ENCODE data around the gene HSPB7.
"Not testable (repeated sequence)": the region's sequence is repeated elsewhere in the genome, so short reads cannot be mapped to it uniquely, and the experiment has no call there.

The HSPB7 gene

DNA sequence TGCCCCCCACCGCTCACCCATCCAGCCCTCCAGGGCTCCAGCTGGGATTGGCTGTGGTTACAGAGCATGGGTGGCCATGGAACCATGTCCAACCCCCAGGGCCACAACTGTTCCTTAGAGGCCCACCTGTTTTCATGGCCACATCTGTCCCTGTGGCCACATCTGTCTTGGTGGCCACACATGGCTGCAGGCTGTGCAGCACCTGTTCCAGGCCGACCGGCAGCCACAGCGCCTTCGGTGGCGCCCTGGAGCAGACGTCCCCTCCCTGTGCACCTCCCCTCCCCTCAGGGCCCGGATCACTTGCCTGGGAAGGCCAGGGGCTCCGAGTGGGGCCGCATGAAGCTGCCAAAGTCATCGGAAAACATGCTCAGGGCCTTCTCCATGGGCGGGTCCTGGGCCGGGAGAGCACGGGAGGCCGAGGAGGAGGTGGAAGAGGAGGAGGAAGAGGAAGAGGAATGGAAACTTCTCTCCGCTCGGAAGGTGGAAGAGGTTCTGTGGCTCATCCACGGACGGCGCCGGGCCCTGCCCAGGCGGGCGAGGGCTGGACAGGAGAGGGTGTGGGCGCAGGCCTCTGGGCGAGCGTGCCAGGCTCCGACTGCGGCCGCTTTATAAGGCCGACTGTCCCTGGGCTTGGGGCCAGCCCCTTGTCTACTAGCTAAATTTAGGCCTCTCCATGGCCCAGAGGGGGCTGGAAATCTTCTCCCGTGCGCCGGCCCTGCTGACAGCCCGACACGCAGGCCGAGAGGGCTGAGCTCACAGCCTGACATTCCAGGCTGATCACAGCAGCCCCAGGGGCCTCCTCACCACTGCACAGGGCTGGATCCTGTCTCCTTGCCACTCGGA lies at the start of gene HSPB7:
TSS of gene HSPB7 (minus strand) at position 583 of the 843 bp plus-strand sequence. CDS start at position 503, 80 bp downstream.
- no peak for DNase-seq (ENCODE audit: low read depth)

DNA sequence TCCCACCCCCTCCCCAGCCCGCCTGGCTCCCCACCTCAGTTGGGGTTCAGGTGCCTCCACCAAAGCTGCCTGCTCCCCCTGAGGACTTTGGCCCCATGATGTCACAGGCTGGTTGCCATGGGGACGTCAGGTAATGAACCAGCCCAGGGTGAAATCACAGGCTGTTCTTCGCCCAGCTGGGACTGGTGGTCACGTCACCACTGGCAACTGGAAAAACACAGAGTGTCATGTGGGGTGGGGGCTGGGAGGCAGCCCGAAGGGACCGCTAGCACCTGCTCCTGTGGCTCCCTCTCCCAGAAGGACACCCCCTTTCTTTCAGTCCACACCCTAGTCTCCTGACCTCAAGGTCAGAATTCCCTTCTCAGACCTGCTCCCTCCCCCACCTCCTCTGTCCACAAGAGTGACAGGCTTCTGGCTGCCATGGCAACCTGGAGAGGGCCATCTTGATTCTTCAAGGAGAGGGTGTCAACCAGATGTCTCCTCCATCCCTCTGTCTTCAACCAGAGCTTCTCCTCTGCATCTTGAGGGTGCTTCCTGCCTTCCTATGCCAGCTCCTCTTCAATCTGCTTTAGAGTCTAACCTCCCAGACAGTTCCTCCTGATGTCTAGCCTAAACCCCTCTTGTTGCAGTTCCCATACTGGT lies 49.4 kb upstream of the HSPB7 start:
- no peak for DNase-seq (ENCODE audit: low read depth)

DNA sequence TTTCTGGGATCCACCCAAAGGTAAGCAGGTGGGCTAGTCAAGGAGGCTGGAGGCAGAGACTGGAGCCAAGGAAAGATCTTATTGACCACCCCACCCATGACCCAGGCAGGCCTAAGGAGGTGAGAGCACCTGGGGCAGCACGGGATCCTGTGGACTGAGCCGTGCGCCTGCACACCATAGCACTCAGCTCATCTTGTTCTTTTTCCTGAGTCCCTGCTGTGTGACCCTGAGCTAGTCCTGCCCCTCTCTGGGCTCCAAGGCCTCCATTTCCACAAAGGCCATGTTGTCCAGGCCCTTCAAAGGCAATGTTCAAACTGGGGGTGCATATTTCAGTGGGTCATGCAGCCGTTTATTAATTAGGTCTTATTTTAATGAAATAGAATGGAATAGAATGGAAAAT lies 48.4 kb upstream of the HSPB7 start:
- no peak for DNase-seq (ENCODE audit: low read depth)

DNA sequence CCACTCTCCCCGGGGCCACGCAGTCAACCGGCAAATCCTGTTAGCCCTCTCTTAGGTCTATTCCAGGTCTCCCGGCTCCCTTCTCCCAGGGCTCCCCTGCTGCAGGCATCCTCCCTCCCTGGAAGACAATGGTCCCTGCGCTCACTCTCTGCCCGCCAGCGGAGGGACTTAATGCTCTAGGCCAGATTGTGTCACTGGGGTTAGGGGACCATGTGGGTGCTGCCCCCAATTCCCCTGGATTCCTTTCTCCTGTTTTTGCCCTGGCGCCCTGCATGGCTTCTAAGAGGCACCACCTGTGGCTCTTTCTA lies 47.4 kb upstream of the HSPB7 start:
- no peak for DNase-seq (ENCODE audit: low read depth)

DNA sequence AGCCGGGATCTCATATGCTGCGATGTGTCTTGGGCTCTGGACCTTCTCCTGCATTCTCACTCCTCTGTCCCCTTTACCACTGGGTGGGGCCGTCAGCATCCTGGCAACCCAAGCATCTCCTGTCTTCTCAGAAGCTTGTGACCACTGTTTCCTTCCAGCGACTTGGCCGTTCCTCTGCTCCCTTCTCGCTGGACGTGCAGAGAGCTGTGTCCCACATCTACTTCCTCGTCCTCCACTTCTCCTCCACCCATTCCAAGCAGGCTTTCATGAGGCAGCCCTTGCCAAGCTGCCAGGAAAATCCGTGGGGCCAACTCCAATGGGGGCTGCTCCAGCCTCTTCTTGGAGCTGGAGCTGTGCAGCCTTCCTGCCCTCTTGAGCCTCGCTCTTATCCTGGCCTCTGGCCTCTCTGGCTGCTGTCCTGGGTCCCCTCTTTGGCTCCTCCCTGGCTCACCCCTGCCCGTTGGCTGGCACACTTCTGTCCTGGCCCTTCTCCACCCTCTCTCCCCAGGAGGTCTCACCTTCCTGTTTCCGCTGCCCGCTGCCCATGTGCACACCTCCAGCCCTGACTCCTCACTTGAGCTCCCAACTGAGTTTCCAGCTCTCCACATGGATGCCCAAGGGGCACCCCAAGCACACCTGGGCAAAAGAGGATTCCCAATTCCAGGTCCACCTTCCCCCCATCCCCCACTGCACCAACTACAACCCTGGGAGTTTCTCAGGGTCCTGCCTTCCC lies 46.9 kb upstream of the HSPB7 start:
- DNase-seq (ENCODE audit: low read depth): no peak

DNA sequence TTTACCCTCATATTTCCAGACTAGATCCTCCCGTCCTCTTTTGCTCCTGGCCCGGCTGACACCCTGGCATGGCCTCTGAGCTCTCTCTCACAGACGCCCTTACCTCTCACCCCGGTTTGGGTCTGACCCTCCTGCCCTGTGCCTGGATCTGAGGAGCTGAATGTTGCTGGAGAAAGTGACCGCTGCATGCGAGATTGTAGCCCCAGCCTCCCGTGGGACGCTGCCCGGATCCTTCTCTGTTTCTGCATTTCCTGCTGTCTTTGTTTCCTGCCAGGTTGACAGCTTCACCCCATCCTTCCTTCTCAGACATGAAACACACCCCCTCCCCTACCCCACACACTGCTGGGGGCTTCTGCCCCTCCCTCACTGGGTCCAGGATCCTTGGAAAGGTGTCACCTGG lies 46.1 kb upstream of the HSPB7 start:
- no peak for DNase-seq (ENCODE audit: low read depth)

DNA sequence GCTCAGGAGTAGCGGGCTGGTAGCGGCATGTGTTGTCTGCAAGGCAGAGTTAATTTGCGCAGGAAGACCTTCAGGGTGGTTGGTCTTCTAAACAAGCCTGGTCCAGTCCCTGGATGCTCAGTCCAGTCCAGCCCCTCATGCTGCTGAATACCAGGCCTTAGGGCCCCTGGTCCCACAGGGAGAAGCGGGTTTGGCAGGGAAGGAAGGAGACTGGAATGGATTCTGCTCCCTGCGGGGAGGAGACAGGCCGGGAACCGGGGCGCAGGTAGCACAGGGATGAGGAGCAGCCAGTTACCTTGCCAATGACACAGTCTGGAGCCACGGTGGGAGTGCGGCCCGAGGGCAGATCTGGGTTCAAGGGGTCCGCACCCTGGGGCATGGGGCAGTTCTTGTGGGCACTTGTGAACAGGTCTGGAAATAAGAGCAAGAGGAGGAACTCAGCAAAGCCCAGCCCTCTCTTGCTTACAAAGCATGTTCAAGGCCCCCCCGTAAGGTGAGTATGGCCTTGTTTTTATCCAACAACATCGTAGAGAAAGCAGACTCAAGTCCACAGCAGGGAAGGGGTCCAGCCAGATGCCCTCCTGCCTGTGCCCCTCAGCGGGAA lies 45.5 kb upstream of the HSPB7 start:
- no peak for DNase-seq (ENCODE audit: low read depth)

DNA sequence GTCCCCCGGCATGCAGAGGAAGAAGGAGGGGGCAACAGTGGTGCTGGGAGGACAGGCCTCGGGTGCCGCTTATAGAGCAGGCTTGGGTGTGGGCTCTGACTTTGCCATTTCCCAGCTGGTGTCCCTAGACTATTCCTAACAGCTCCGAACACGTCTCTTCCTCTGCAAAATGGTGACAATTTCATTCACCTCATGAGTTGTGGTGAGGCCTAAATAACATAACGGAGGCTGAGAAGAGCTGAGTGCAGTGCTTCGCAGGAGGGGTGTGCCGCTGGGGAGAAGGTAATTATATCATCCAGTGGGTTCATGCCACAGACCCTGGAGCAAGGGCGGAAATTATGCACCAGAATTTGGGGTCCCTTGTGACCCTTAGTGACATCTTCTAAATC lies 44.8 kb upstream of the HSPB7 start:
- DNase-seq (ENCODE audit: low read depth): not testable (repeated sequence)

DNA sequence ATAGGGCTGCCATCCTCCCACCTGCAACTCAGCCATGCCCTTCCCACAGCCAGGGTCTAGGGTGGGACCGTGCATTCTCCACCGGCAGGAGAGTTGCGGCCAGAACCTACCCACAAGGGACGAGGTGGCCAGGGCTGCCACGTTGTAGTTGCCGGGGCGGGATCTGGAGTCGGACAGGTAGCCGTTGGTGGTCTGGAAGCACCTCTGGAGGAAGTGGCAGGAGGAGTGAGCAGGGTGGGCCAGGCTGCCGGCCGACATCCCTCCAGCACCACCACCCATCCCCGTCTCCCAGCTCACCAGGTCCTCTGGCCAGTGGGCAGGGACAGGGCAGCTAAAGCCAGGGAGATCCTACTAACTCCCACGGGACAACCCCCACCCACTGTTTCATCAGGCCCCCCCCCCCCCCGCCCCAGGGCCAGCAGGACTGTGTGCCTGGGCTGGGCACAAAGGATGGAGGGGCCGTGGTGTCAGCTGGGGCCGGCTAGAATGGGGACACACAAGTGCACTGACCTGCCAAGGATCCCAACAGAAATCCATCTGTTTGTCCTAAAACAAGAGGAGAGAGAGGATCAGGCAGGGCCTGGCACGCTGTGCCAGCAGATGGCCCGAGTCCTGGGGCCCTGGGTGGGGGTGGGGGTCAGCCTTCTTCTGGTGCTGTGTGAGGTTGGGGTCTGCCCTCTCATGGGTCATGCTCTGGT lies 44.3 kb upstream of the HSPB7 start:
- DNase-seq (ENCODE audit: low read depth): not testable (repeated sequence)

DNA sequence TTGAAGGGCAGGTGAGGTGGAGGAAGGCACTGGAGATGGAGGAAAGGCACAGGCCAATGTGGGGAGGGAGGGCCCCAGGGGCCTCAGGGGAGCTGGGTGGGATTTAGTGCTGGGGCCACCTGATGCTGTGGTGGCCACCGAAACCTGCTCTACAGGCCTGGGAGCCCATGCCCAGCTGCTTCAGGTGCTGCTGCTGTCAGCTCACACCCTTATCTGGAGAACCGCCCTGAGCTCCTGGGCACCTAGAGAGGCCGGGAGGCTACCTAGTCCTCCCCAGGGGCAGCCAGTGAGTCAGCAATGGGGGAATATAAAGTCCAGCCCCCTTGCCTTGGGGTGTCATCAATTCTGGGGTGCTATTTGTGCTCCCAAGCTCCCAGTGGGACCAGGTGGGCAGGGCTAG lies 43.4 kb upstream of the HSPB7 start:
- DNase-seq (ENCODE audit: low read depth): no peak

DNA sequence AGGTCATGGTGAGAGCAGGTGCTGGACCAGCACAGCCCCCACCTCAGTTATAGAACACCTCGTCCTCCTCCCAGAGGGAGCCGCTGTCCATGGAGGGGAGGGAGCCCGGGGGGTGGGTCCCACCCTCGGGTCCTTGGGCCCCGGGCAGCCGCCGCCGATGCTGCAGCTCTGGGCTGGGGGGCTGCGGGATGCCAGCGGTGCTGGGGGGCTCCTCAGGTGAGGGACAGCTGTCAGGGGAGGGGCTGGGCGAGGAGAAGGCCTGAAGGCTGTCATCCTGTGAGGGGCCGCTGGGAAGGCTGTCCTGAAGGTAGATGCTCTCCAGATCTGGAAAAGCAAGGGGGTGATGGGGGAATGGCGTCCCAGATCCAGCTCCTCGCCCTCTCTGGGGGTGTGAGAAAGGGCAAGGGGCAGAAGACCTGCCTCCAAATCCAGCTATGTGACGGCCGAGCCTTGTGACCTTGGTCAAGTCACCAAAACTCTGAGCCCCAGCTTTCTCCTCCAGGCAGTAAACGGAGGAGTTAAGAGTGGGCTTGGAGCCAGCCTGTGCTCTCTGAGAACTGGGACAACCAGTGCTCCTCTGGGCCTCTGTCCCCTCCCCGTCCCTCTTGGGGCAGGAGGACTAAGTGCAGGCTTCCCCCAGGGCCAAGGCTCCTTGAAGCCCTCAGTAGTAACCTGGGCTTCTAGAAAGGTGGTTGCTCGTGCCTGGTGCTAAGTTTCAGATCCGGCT lies 40.7 kb upstream of the HSPB7 start:
- not testable (repeated sequence) for DNase-seq (ENCODE audit: low read depth)

DNA sequence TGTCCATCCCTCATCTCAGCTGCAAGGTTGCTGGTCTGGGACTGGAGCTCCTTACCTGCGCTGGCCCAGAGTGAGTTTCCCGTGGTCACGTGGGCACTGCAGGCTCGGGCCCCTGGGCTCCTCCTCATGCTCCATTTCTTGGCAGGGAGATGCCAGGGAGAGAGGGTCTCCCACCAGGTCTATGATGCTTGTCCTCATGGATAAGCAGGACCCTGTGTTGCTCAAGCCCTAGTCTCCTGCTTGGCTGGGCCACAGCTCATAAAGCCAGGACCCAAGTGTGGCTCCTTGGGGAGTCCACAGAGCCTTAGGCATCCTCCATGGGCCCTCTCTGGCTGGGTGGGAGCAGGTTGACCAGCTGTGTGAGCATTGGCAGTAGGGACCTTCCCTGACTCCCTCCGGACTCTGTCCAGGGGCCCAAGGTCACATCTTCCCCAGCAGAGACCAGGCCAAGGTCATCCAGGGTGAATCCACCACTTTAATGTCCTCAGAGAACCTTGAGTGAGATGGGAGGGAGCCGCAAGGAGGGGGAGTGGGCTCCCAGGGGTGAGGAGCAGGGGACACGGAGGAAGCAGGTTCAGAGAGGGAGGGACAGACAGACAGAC lies 39.6 kb upstream of the HSPB7 start:
- not testable (repeated sequence) for DNase-seq (ENCODE audit: low read depth)

DNA sequence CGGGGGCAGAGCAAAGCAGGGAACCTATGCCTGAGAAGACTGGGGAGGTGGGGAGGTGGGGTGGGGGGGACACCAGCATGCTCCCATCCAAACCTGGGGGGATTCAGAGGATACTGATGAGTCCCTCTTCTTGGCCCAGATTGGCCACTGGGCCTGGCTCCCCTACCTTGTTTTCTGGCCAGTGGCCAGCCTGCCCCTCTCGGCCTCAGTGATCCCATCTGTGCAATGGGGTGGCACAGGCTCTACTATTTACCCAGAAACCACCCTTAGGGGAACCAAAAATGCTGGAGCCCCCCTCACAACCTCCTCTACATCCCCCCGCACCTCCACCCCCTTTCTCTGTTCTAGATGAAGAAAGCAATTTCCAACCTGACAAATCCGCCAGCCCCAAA lies 38.7 kb upstream of the HSPB7 start:
- DNase-seq (ENCODE audit: low read depth): not testable (repeated sequence)

DNA sequence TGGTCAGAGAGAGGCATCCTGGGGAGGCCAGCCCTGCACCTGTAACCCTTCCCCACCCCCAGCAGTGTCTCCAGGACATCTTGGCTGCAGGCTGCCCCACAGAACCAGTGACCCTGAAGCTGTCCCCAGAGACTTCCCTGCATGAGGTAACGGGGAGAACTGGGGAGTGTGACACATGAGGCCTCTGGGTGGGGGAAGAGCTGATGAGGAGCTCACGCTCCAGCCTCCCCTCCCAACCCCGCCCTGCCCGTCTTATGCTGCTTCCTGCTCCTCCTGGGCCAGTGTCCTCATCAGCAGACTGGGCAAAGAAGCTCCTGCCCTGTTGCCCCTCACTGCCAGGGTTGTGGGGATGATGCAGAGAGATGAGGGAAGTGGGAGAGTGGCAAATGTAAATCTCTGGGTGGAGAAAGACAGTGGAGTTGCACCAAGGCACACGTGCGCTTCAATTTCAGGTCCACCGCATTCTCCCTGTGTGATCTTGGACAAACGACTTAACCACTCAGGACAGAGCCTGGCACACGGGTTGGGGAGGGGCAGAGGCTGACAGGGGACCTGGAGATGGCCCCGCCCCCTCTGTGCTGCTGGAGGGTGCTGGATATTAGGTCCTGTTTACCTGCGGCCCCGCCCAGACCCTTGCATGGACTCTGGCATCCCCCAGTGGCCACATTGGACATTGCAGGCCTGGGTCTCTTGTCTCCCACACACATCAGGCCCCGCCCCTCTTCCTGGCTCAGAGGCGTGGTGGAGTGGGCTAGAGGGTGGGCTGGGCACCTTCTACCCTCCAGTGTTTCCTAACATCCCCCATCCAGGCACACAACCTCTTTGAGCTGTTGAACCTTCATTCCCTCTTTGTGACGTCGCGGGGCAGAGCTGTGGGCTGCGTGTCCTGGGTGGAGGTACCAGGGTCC lies 38.0 kb upstream of the HSPB7 start:
- peak; percentile 81 for DNase-seq (ENCODE audit: low read depth)

DNA sequence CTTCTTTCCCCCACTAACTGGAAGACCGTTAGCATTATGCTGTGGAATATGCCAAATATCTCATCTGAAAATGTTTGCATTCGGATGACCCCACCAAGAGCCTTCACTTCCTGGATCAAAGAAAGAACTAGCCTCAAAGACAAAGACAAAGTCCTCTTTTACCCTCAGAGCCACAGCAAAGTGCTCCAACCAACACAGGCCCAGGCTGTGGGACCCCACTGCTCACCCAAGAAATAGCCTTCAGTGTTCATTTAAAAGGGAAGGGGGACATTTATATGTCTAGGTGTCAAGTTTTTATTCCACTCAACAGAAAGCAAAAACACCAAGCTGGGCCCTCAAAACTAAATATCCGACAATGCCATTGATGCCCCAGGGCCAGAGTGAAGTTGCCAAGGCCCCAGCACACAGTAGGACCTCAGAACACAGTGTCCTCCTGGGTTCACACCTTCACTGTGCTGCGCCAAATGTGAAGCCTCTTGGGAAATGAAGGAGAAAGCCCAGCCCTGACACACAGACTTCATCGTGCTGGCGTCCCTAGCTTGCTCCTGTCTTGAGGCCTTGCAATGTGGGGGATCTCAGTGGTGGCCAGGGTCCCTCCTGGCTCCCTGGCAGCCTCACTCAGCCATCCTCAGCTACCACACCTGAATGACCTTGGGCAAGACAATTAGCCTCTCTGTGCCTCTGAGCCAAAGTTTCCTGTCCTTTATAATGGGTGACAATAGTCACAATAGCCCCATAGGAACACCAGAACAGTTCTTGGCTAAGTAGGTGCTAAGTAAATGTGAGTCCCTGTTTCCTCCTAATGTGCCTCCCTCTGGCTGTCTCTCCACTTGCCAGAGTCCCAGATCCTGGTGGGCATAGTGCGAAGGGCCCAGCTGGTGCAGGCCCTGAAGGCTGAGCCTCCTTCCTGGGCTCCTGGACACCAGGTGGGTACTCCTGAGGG lies 37.0 kb upstream of the HSPB7 start:
- no peak for DNase-seq (ENCODE audit: low read depth)

DNA sequence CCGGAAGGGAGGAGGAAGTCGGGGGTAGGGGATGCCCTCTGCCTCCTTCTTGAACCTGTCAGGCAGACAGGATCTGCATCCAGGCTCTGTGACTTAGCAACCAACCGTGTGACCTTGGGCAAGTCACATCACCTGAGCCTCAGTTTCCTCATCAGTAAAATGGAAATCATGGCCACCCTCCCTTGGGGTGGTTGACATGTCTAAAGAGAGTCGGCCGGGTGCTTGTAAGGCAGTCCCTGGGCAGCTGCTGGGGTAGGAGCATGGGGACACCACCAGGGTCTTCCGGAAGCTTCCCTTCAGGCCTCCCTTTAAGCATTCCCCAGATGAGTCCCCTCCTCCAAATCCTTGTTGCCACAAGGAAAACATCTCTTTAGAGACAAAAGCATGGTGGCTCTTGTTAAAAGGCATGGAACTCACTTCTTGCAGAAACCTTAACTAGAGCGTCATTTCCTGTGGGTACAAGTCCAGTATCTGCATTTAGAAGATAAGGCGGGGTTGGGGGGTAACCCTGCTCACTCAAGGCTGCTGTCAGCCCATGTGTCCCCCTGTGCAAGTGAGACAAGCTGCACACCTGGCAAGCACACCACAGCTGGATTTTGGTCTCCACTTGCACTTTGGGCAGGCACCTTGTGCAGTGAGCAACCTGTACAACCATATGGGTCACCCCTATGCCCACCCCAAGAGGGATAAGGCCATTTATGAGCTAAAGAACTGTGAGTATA lies 36.1 kb upstream of the HSPB7 start:
- DNase-seq (ENCODE audit: low read depth): no peak

DNA sequence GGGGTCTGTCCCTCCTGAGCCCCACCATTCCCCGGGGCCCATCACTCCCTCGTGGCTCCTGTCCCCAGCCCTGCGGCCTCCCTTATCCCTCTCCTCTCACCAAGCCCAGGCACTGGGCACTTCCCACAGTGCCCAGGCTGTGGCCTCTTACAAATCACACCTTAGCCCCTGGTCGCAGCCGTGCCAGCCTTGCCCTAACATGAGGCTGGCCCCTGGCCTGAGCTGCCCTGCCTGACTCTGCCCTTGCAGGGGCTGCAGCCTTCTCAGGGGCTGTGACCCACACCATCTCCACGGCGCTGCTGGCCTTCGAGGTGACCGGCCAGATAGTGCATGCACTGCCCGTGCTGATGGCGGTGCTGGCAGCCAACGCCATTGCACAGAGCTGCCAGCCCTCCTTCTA lies 34.1 kb upstream of the HSPB7 start:
- not testable (repeated sequence) for DNase-seq (ENCODE audit: low read depth)

DNA sequence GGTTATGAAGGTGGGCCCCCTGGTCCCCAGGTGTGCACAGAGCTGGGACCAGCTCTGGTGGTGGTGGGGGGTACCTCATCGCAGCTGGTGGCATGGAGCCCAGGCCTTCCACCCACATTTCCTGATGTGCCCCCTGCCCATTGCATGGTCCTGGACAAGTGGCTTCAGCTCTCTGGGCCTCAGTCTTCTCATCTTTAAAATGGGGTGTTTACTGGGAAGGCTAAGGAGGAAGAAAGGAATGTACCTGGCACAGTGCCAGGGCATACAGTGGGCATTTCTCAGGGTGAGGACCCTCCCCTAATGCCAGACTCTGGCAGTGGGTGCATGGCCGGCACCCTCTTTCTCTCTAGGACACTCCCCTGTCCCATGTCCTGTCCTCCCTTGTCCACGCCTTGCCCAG lies 33.2 kb upstream of the HSPB7 start:
- DNase-seq (ENCODE audit: low read depth): no peak

All from stimulated activated CD8-positive, alpha-beta memory T cell treated with anti-CD3 and anti-CD28 coated beads, Interleukin-15, amount 100 ng/mL, for 1 hour (primary cell).